SIG-M5 (cell line): Measurements from ENCODE around the gene RHEB.

Experiments
- DNase-seq: peaks from one replicate; lab custom pipeline; 2025; lab: John Stamatoyannopoulos, UW

RHEB gene

GRCh38 chr7:151431768-151432311 lies 87.9 kb downstream of the RHEB start:
- no peak for DNase-seq

GRCh38 chr7:151431281-151431767 lies 88.4 kb downstream of the RHEB start:
- DNase-seq = no peak

GRCh38 chr7:151430391-151431205 lies 89.1 kb downstream of the RHEB start:
- no peak for DNase-seq

- no peak for DNase-seq
Observed at GRCh38 chr7:151429560-151430331, 89.9 kb downstream of the RHEB start.

GRCh38 chr7:151429237-151429559 lies 90.5 kb downstream of the RHEB start:
- no peak for DNase-seq

GRCh38 chr7:151428378-151429236 lies 91.1 kb downstream of the RHEB start:
- no peak for DNase-seq

GRCh38 chr7:151427705-151428377 lies 91.9 kb downstream of the RHEB start:
- DNase-seq = no peak

- DNase-seq = no peak
Observed at GRCh38 chr7:151426904-151427704, 92.6 kb downstream of the RHEB start.

- DNase-seq = no peak
Observed at GRCh38 chr7:151426441-151426903, 93.2 kb downstream of the RHEB start.

- DNase-seq = no peak
Observed at GRCh38 chr7:151425670-151426440, 93.8 kb downstream of the RHEB start.

GRCh38 chr7:151424799-151425198 lies 94.9 kb downstream of the RHEB start:
- DNase-seq = no peak

GRCh38 chr7:151423936-151424335 lies 95.8 kb downstream of the RHEB start:
- no peak for DNase-seq

- DNase-seq = no peak
Observed at GRCh38 chr7:151423226-151423625, 96.5 kb downstream of the RHEB start.

GRCh38 chr7:151422212-151422611 lies 97.5 kb downstream of the RHEB start:
- DNase-seq = no peak

GRCh38 chr7:151420144-151420543 lies 99.6 kb downstream of the RHEB start:
- no peak for DNase-seq

GRCh38 chr7:151416941-151417315 lies 102.8 kb downstream of the RHEB start:
- DNase-seq = no peak

- no peak for DNase-seq
Observed at GRCh38 chr7:151416112-151416940, 103.4 kb downstream of the RHEB start.
